K562 (cell line): ENCODE data around the gene NFS1. TPM values are rescaled to one million over a fixed set of nuclear protein-coding genes. Genes with fewer than 3 reads are reported as not detected.
A peak's percentile ranks its signal among the peaks of the same experiment; 100 is the strongest.

Experiments used
- DPF2 ChIP-seq: fragments of 450-650 bp; IDR thresholded peaks from 2 replicates; pipeline ENCODE4 v1.6.1; 2016
- EHMT2 ChIP-seq: fragments of 450-650 bp; IDR thresholded peaks from 2 replicates; pipeline ENCODE4 v1.6.1; 2018; ENCODE audit warnings: antibody characterized with exemption
- ELF4 ChIP-seq: fragments of 450-650 bp; formaldehyde crosslinking; IDR thresholded peaks from 2 replicates; pipeline ENCODE4 v1.4.0; 2022; ENCODE audit warnings: missing genetic modification characterization
- GATA2 ChIP-seq: sonication (generic); formaldehyde crosslinking; IDR thresholded peaks from 2 replicates; pipeline ENCODE4 v1.4.0; 2020; ENCODE audit warnings: mild to moderate bottlenecking, missing genetic modification reagents
- IRF1 ChIP-seq: sonication (generic); formaldehyde crosslinking; IDR thresholded peaks from 2 replicates; pipeline ENCODE4 v1.8.0; 2022; ENCODE audit warnings: missing genetic modification reagents, mild to moderate bottlenecking, borderline replicate concordance
- NFYB ChIP-seq: IDR thresholded peaks from 2 replicates; pipeline ENCODE4 v1.6.1; 2011; ENCODE audit warnings: mild to moderate bottlenecking, moderate library complexity; ENCODE audit not compliant: insufficient read length; ENCODE audit errors: extremely low read depth
- NKRF ChIP-seq: fragments of 450-650 bp; IDR thresholded peaks from 2 replicates; pipeline ENCODE4 v1.6.1; 2016; ENCODE audit warnings: borderline replicate concordance
- NR2C1 ChIP-seq, 2 experiments: fragments of 450-650 bp; IDR thresholded peaks; 2 replicates each; pipeline ENCODE4 v1.6.1; 2017; ENCODE audit warnings: mild to moderate bottlenecking in 2 of 2, antibody characterized with exemption in 1 of 2, inconsistent platforms in 1 of 2, missing compliant biosample characterization in 1 of 2, missing genetic modification characterization in 1 of 2
- PHF20 ChIP-seq: fragments of 450-650 bp; IDR thresholded peaks from 2 replicates; pipeline ENCODE4 v1.6.1; 2018; ENCODE audit not compliant: partially characterized antibody
- PKNOX1 ChIP-seq: fragments of 450-650 bp; IDR thresholded peaks from 2 replicates; pipeline ENCODE4 v1.6.1; 2016
- PTBP1 ChIP-seq: fragments of 200-400 bp; formaldehyde crosslinking; IDR thresholded peaks from 2 replicates; pipeline ENCODE4 v1.6.1; 2017; ENCODE audit warnings: low read depth, low read length
- SLC30A9 ChIP-seq: fragments of 250-450 bp; sonication (Bioruptor Pico); IDR thresholded peaks from 2 replicates; pipeline ENCODE4 v1.8.0; 2022; ENCODE audit warnings: mild to moderate bottlenecking, moderate library complexity
- SMAD2 ChIP-seq: fragments of 150-350 bp; IDR thresholded peaks from 2 replicates; pipeline ENCODE4 v1.6.1; 2014; ENCODE audit warnings: low read depth, mild to moderate bottlenecking, low read length
- XRCC3 ChIP-seq: fragments of 450-650 bp; IDR thresholded peaks from 2 replicates; pipeline ENCODE4 v1.6.1; 2017; ENCODE audit warnings: mild to moderate bottlenecking, moderate library complexity
- YY1 ChIP-seq, 3 experiments: IDR thresholded peaks; 2 replicates each; pipeline ENCODE4 v1.6.1; 2011; ENCODE audit warnings: low read length in 2 of 3, mild to moderate bottlenecking in 2 of 3, moderate library complexity in 2 of 3, borderline replicate concordance in 1 of 3, control low read depth in 1 of 3, low read depth in 1 of 3; ENCODE audit not compliant: insufficient read depth in 3 of 3, insufficient replicate concordance in 2 of 3, control insufficient read depth in 1 of 3, insufficient read length in 1 of 3; ENCODE audit errors: extremely low read depth in 1 of 3
- ZBTB11 ChIP-seq, 3 experiments: fragments of 200-800 bp in 1 of 3; fragments of 250-450 bp in 1 of 3; fragments of 450-650 bp in 1 of 3; sonication (Bioruptor Pico) in 1 of 3; sonication (Bioruptor generic) in 1 of 3; formaldehyde crosslinking in 1 of 3; IDR thresholded peaks; 2 replicates each; pipeline versions ENCODE4 v1.6.1 to v1.8.0; 2016 to 2022; ENCODE audit warnings: mild to moderate bottlenecking in 2 of 3, missing genetic modification characterization in 2 of 3, missing compliant biosample characterization in 1 of 3, moderate library complexity in 1 of 3
- ZNF239 ChIP-seq: fragments of 250-450 bp; sonication (Bioruptor Pico); IDR thresholded peaks from 2 replicates; pipeline ENCODE4 v1.4.0; 2020; ENCODE audit warnings: mild to moderate bottlenecking
- ZNF668 ChIP-seq: fragments of 250-450 bp; sonication (Bioruptor Pico); IDR thresholded peaks from 2 replicates; pipeline ENCODE4 v1.8.0; 2022; ENCODE audit warnings: mild to moderate bottlenecking, inconsistent platforms
- polyA plus RNA-seq, 8 experiments: library from polyadenylated mRNA; depleted of rRNA in 4 of 8; stranded (reverse) in 5 of 8; unstranded in 3 of 8; fragments of >200 nt; fragmentation: Nextera tagmentation in 2 of 8; fragmentation: Illumina TruSeq in 1 of 8; extraction: Ambion mirVana in 2 of 8; extraction: Trizol in 1 of 8; gene quantifications; 2 replicates each; pipeline versions ENCODE4 v1.2.1 to v1.2.3, GENCODE V29; 2011 to 2014; ENCODE audit warnings: inconsistent platforms in 1 of 8, missing spikeins in 1 of 8
- total RNA-seq, 7 experiments: library from RNA; depleted of rRNA in 6 of 7; stranded (reverse); fragments of >200 nt in 6 of 7; fragmentation: Illumina TruSeq in 2 of 7; extraction: Trizol in 2 of 7; gene quantifications; 2 replicates each; pipeline versions ENCODE4 v1.2.1 to v1.2.3, GENCODE V29; 2011 to 2021; ENCODE audit warnings: low replicate concordance in 1 of 7

The NFS1 gene
- total and polyA plus RNA-seq, 9 of the 15 experiments (the other 6 are each of a cell fraction or from before 2014, with no cell fraction given): 11.5 to 84.8 (median 47.1) TPM

GRCh38 chr20:35699127-35699956 lies at the start of gene NFS1, which contains the start of gene ROMO1 (continued):
- TF ChIP-seq ZBTB11 (CRISPR knock-in tag; IDR thresholded peaks at IDR 0.05) (peak in 2 of 3 experiments; percentile 70 to 94; a peak in 5 of 6 replicates), NR2C1 (IDR thresholded peaks at IDR 0.05) (peak; percentile 99), NR2C1 (tag; IDR thresholded peaks at IDR 0.05) (peak; percentile 99), PKNOX1 (peak; percentile 81), IRF1 (CRISPR knock-in tag) (no peak), ELF4 (no peak), PTBP1 (no peak), YY1 (IDR thresholded peaks at IDR 0.05; ENCODE audit: borderline replicate concordance in 1 of 3, control insufficient read depth in 1 of 3, extremely low read depth in 1 of 3, insufficient read depth in 3 of 3, insufficient read length in 1 of 3, insufficient replicate concordance in 2 of 3, low read depth in 1 of 3, low read length in 2 of 3) (peak in 2 of 3 experiments; percentile 29 to 71), EHMT2 (no peak), NKRF (peak; percentile 88), SMAD2 (no peak), ZNF668 (CRISPR knock-in tag) (no peak), XRCC3 (no peak), ZNF239 (CRISPR knock-in tag) (no peak), SLC30A9 (no peak), PHF20 (peak; percentile 95), NFYB (no peak), GATA2 (CRISPR knock-in tag) (no peak), DPF2 (no peak)
